ENCODE measurements around the gene ZNF865. TPM values are rescaled to one million over a fixed set of nuclear protein-coding genes. Genes with fewer than 3 reads are reported as not detected.

ZNF865 gene
- total and polyA plus RNA-seq, 10 of the 15 experiments (the other 5 are each of a cell fraction or from before 2014, with no cell fraction given): 0.02 to 18.3 (median 0.90) TPM

- TF ChIP-seq REST (IDR thresholded peaks at IDR 0.05; ENCODE audit: low read depth, low read length) (no peak), POLR2A (IDR thresholded peaks at IDR 0.05; ENCODE audit: low read depth, low read length) (peak; percentile 81), KDM1A (IDR thresholded peaks at IDR 0.05; ENCODE audit: borderline replicate concordance) (no peak), GATAD2B (conservative IDR thresholded peaks at IDR 0.05; ENCODE audit: low read depth) (peak; percentile 87)
Observed at GRCh38 chr19:55654868-55655647, 49.6 kb downstream of the ZNF865 start, which contains the start of gene U2AF2 (continued).

- no peak for ATAC-seq
- POLR2A ChIA-PET: interaction anchor here (2.0 kb wide), 1 partner anchor 16 kb away, joined by 5 read pairs; no protein-coding TSS in a partner anchor
- Histone ChIP-seq H3K79me2 (ENCODE audit: control insufficient read depth, insufficient read depth, low read length) (peaks cover 58% of the 10 kb centered on the region), H2AFZ (ENCODE audit: control insufficient read depth, low read depth, low read length) (peak overlapping the region; percentile 19), H3K9me3 (replicated peaks; ENCODE audit: control insufficient read depth, insufficient read depth, low read length) (no peaks in the 10 kb centered on the region), H3K36me3 (ENCODE audit: control insufficient read depth in 2 of 2, insufficient read depth in 2 of 2, low read length in 1 of 2) (peaks cover 2 to 21% of the 10 kb centered on the region in 2 experiments; a peak in 3 of 4 replicates), H4K20me1 (ENCODE audit: control insufficient read depth, insufficient read depth) (peaks cover 11% of the 10 kb centered on the region), H3K9ac (ENCODE audit: control insufficient read depth, insufficient read depth, low read length) (peak overlapping the region; percentile 98), H3K27ac (ENCODE audit: control insufficient read depth, insufficient read depth) (peak overlapping the region; percentile 100), H3K4me1 (ENCODE audit: control insufficient read depth, insufficient read depth, low read length) (peaks cover 12% of the 10 kb centered on the region), H3K4me3 (peak overlapping the region; percentile 94), H3K4me2 (ENCODE audit: control insufficient read depth, insufficient read depth) (peak overlapping the region; percentile 94), H3K27me3 (replicated peaks in 1 of 2; ENCODE audit: control insufficient read depth in 2 of 2, insufficient read depth in 2 of 2, low read length in 1 of 2) (no peaks in the 10 kb centered on the region)
- DNase-seq (ENCODE audit: low read depth, low spot score): no peak
- no peak for FAIRE-seq
- under 1% methylated on average over 15 of the region's 19 CpGs for WGBS (ENCODE audit: insufficient coverage, insufficient replicate concordance, low lambda C conversion rate, missing lambda C conversion rate)
- intact Hi-C loops (cut with micrococcal nuclease; ENCODE audit: unreplicated experiment): loop anchor here (2.0 kb wide), 1 partner anchor 23 kb away; no protein-coding TSS in a partner anchor
- CTCF ChIA-PET: interaction anchor here (2.1 to 2.3 kb wide), 2 partner anchors 16 to 23 kb away, joined by 12 to 14 read pairs; no protein-coding TSS in a partner anchor
- in situ Hi-C loops (cut with MboI): loop anchor here (10.0 to 25.0 kb wide), 2 partner anchors 1191 to 1518 kb away; partner anchors contain the start of genes CNOT3 and LENG9
- SMC1A ChIA-PET (ENCODE audit: uncharacterized antibody, unreplicated experiment): interaction anchor here (3.2 kb wide), 1 partner anchor 16 kb away, joined by 15 read pairs; no protein-coding TSS in a partner anchor
- BruUV-seq (replicated peaks): TSS peak; percentile 67
- RAD21 ChIA-PET (ENCODE audit: unreplicated experiment): interaction anchor here (1.2 to 2.3 kb wide), 3 partner anchors 21 to 154 kb away, joined by 4 to 14 read pairs (median 9); no protein-coding TSS in a partner anchor
- 0 out of 2 replicates have a peak, but pooled peaks have one; percentile 17 for TF ChIP-seq MLLT1 (IDR thresholded peaks at IDR 0.05)
- TF ChIP-seq EGR1 (IDR thresholded peaks at IDR 0.05; ENCODE audit: borderline replicate concordance in 1 of 2, low read depth in 2 of 2, low read length in 2 of 2): no peak
- TF ChIP-seq REST (IDR thresholded peaks at IDR 0.05; ENCODE audit: low read depth, low read length): no peak
- no peak for TF ChIP-seq PAX8 (IDR thresholded peaks at IDR 0.05)
- TF ChIP-seq RB1 (IDR thresholded peaks at IDR 0.05; ENCODE audit: borderline replicate concordance): no peak
- no peak for TF ChIP-seq ZNF24 (IDR thresholded peaks at IDR 0.05)
Observed at GRCh38 chr19:55655648-55656040, 50.2 kb downstream of the ZNF865 start.
